ENCODE data around the gene H1-8. TPM values are rescaled to one million over a fixed set of nuclear protein-coding genes. Genes with fewer than 3 reads are reported as not detected.

The H1-8 gene
- total RNA-seq, 2 experiments from 2014 or later, result not detected

DNA sequence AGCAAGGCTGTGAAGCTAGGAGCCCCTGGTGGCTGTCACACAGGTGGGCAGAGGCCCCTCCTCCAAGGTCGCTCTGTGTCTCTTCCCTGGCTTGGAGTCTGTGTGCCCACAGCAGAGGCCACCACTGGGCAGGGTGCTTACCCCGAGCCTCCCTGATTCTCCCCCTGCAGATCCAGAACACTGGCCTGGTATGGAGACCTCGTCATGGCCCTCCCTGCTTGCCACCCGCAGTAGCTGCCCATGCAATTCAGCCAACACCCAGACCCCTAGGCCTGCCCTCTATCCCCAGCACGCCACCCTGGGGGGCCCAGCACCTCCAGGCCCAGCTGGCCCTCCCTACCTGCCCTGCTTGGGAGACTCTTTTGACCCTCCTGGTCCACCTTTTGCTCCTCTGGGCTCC is 20.0 kb upstream of the H1-8 start:
- no peaks in the 10 kb centered on the region for H3K9me3 Mint-ChIP-seq
- H3K36me3 Mint-ChIP-seq, result no peaks in the 10 kb centered on the region

DNA sequence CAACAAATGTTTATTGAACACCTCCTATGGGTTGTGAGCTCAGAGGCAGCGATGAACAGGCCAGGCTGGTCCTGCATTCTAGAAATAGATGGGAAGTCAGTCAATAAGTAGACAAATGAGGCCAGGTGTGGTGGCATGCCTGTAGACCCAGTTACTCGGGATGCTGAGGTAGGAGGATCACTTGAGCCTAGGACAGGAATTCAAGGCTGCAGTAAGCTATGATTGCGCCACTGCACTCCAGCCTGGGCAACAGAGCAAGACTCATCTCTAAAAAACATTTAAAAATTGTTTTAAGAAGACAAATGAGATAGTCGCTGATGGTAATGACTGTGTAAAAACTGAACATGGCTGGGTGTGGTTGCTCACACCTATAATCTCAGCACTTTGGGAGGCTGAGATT is 18.9 kb upstream of the H1-8 start:
- DNase-seq, result no peak
- Mint-ChIP-seq H3K27ac (no peak overlapping the region), H3K4me1 (no peaks in the 10 kb centered on the region), H3K27me3 (no peaks in the 10 kb centered on the region), H3K36me3 (no peaks in the 10 kb centered on the region), H3K9me3 (no peaks in the 10 kb centered on the region), H3K4me3 (no peak overlapping the region)

More for the DNA sequence above, 20.0 kb upstream of the H1-8 start:
- H3K27me3 Mint-ChIP-seq, result no peaks in the 10 kb centered on the region
- no peaks in the 10 kb centered on the region for H3K4me1 Mint-ChIP-seq
- DNase-seq, result no peak
- no peak overlapping the region for H3K4me3 Mint-ChIP-seq
- no peak overlapping the region for H3K27ac Mint-ChIP-seq

DNA sequence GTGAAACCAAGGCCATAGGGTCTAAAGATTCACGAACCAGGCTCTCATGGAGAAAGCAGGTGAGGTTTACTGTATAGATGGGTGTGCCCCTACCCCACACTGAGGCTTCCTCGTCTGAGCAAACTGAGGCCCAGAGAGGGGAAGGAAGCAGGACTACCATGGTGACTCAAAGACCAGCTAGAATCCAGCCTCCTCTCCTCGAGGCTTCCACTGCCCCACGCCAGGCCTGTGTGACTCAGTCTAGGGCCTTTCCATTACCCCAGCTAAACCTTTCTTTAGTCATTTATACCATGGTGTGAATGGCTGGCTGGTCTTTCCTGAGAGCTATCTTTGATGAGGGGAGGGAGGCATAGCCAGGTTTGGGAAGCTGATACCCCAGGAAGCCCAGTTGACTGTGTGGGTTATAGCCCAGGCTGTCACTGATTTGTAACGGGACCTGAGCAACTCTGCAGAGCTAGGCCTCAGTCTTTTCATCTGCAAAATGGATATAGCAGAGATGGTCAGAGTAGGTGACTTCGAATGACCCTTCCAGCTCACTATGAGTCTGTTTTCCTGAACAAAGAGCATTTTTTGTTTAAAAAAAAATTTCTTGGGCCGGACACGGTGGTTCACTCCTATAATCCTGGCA is 17.5 kb upstream of the H1-8 start:
- no peaks in the 10 kb centered on the region for H3K36me3 Mint-ChIP-seq
- no peaks in the 10 kb centered on the region for H3K27me3 Mint-ChIP-seq
- no peaks in the 10 kb centered on the region for H3K4me1 Mint-ChIP-seq
- DNase-seq, result no peak
- no peak overlapping the region for H3K27ac Mint-ChIP-seq
- H3K9me3 Mint-ChIP-seq, result no peaks in the 10 kb centered on the region
- H3K4me3 Mint-ChIP-seq, result no peak overlapping the region

DNA sequence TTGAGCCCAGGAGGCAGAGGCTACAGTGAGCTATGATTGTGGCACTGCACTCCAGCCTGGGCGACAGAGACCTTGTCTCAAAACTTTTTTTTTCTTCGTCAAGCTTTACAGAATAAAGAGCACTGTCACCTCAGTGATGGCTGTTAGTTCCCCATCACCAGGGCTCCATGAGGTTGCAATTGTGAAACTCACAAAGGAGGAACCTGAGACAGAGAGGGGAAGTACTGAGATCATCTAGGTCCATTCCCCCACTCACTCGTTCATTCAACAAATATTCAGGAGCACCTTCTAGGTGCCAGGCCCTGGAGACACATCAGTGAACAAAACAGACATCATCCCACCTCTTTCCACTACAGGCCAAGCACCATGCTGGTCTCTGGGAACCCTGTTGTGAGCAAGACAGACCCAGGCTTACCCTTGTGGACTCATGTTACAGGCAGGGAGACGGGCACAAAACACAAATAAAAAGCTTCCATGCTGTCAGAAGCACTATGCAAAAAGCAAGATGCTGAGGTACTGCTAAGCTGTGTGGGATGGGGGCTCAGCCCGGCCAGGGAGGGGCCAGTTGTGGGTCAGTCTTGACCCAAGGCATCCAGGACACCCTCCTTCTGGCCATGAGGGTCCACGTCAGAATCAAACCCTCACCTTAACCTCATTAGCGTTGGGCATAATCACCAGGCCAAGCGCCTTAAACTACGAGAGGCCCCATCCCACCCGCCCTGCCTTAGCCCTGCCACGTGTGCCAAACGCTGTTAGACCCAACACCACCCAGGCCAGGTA is 16.7 kb upstream of the H1-8 start:
- Mint-ChIP-seq H3K36me3 (no peaks in the 10 kb centered on the region), H3K4me3 (no peak overlapping the region), H3K9me3 (no peaks in the 10 kb centered on the region), H3K27ac (no peak overlapping the region), H3K4me1 (no peaks in the 10 kb centered on the region), H3K27me3 (no peaks in the 10 kb centered on the region)
- DNase-seq, result no peak

DNA sequence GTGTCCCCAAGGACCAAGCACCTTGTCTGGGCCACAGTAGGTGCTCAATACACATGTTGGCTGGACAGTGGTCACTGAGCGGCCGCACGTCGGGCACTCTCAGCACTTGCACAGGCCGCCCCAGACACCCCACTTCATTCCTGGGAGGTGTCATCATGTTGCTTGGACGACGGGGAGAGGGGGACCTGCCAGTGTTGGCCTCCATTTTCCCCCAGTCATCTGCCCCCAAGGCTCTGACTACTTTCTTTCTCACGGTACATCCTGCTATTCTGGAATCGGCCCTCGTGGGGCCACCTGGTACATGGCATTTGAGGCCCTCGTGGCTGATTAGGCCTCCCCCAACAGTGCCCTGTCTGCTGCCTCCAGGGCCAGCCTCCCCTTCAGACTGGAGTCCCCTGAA is 15.7 kb upstream of the H1-8 start:
- no peak for DNase-seq
- Mint-ChIP-seq H3K4me1 (no peaks in the 10 kb centered on the region), H3K9me3 (no peaks in the 10 kb centered on the region), H3K27me3 (no peaks in the 10 kb centered on the region), H3K4me3 (no peak overlapping the region), H3K36me3 (no peaks in the 10 kb centered on the region), H3K27ac (no peak overlapping the region)

DNA sequence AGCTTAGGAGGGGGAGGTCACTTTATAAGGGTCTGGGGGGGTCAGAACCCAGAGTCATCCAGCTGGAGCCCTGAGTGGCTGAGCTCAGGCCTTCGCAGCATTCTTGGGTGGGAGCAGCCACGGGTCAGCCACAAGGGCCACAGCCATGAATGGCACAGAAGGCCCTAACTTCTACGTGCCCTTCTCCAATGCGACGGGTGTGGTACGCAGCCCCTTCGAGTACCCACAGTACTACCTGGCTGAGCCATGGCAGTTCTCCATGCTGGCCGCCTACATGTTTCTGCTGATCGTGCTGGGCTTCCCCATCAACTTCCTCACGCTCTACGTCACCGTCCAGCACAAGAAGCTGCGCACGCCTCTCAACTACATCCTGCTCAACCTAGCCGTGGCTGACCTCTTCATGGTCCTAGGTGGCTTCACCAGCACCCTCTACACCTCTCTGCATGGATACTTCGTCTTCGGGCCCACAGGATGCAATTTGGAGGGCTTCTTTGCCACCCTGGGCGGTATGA is 14.3 kb upstream of the H1-8 start, which contains the start of gene RHO:
TSS of gene RHO (plus strand) at position 51 of the 512 bp plus-strand sequence. CDS start at position 146, 95 bp downstream.
- Mint-ChIP-seq H3K9me3 (no peaks in the 10 kb centered on the region), H3K27me3 (no peaks in the 10 kb centered on the region), H3K36me3 (no peaks in the 10 kb centered on the region), H3K27ac (no peak within 1 kb of the TSS), H3K4me1 (no peaks in the 10 kb centered on the region), H3K4me3 (no peak within 1 kb of the TSS)
- no peak for DNase-seq

DNA sequence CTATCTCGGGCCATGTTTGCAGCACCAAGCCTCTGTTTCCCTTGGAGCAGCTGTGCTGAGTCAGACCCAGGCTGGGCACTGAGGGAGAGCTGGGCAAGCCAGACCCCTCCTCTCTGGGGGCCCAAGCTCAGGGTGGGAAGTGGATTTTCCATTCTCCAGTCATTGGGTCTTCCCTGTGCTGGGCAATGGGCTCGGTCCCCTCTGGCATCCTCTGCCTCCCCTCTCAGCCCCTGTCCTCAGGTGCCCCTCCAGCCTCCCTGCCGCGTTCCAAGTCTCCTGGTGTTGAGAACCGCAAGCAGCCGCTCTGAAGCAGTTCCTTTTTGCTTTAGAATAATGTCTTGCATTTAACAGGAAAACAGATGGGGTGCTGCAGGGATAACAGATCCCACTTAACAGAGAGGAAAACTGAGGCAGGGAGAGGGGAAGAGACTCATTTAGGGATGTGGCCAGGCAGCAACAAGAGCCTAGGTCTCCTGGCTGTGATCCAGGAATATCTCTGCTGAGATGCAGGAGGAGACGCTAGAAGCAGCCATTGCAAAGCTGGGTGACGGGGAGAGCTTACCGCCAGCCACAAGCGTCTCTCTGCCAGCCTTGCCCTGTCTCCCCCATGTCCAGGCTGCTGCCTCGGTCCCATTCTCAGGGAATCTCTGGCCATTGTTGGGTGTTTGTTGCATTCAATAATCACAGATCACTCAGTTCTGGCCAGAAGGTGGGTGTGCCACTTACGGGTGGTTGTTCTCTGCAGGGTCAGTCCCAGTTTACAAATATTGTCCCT is 13.4 kb upstream of the H1-8 start:
- Mint-ChIP-seq H3K4me1 (peaks cover under 1% of the 10 kb centered on the region), H3K27me3 (no peaks in the 10 kb centered on the region), H3K4me3 (no peak overlapping the region), H3K27ac (no peak overlapping the region), H3K9me3 (no peaks in the 10 kb centered on the region), H3K36me3 (no peaks in the 10 kb centered on the region)
- no peak for DNase-seq

DNA sequence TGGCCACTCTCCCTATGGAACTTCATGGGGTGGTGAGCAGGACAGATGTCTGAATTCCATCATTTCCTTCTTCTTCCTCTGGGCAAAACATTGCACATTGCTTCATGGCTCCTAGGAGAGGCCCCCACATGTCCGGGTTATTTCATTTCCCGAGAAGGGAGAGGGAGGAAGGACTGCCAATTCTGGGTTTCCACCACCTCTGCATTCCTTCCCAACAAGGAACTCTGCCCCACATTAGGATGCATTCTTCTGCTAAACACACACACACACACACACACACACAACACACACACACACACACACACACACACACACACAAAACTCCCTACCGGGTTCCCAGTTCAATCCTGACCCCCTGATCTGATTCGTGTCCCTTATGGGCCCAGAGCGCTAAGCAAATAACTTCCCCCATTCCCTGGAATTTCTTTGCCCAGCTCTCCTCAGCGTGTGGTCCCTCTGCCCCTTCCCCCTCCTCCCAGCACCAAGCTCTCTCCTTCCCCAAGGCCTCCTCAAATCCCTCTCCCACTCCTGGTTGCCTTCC is 12.7 kb upstream of the H1-8 start:
- no peak for DNase-seq
- Mint-ChIP-seq H3K4me3 (no peak overlapping the region), H3K9me3 (no peaks in the 10 kb centered on the region), H3K36me3 (no peaks in the 10 kb centered on the region), H3K4me1 (peaks cover 3% of the 10 kb centered on the region), H3K27me3 (no peaks in the 10 kb centered on the region), H3K27ac (no peak overlapping the region)

DNA sequence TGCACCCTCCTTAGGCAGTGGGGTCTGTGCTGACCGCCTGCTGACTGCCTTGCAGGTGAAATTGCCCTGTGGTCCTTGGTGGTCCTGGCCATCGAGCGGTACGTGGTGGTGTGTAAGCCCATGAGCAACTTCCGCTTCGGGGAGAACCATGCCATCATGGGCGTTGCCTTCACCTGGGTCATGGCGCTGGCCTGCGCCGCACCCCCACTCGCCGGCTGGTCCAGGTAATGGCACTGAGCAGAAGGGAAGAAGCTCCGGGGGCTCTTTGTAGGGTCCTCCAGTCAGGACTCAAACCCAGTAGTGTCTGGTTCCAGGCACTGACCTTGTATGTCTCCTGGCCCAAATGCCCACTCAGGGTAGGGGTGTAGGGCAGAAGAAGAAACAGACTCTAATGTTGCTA is 12.2 kb upstream of the H1-8 start:
- Mint-ChIP-seq H3K4me1 (peaks cover 3% of the 10 kb centered on the region), H3K4me3 (no peak overlapping the region), H3K9me3 (no peaks in the 10 kb centered on the region), H3K36me3 (no peaks in the 10 kb centered on the region), H3K27me3 (no peaks in the 10 kb centered on the region), H3K27ac (no peak overlapping the region)
- no peak for DNase-seq

DNA sequence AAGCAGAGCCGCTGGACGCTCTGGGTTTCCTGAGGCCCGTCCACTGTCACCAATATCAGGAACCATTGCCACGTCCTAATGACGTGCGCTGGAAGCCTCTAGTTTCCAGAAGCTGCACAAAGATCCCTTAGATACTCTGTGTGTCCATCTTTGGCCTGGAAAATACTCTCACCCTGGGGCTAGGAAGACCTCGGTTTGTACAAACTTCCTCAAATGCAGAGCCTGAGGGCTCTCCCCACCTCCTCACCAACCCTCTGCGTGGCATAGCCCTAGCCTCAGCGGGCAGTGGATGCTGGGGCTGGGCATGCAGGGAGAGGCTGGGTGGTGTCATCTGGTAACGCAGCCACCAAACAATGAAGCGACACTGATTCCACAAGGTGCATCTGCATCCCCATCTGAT is 11.3 kb upstream of the H1-8 start:
- Mint-ChIP-seq H3K27me3 (no peaks in the 10 kb centered on the region), H3K9me3 (no peaks in the 10 kb centered on the region), H3K4me1 (peaks cover 3% of the 10 kb centered on the region), H3K36me3 (no peaks in the 10 kb centered on the region), H3K27ac (no peak overlapping the region), H3K4me3 (no peak overlapping the region)
- no peak for DNase-seq

DNA sequence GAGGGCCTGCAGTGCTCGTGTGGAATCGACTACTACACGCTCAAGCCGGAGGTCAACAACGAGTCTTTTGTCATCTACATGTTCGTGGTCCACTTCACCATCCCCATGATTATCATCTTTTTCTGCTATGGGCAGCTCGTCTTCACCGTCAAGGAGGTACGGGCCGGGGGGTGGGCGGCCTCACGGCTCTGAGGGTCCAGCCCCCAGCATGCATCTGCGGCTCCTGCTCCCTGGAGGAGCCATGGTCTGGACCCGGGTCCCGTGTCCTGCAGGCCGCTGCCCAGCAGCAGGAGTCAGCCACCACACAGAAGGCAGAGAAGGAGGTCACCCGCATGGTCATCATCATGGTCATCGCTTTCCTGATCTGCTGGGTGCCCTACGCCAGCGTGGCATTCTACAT is 10.7 kb upstream of the H1-8 start:
- no peaks in the 10 kb centered on the region for H3K36me3 Mint-ChIP-seq
- H3K4me3 Mint-ChIP-seq, result no peak overlapping the region
- DNase-seq, result no peak
- no peaks in the 10 kb centered on the region for H3K27me3 Mint-ChIP-seq
- peaks cover 3% of the 10 kb centered on the region for H3K4me1 Mint-ChIP-seq
- no peaks in the 10 kb centered on the region for H3K9me3 Mint-ChIP-seq
- H3K27ac Mint-ChIP-seq, result no peak overlapping the region

DNA sequence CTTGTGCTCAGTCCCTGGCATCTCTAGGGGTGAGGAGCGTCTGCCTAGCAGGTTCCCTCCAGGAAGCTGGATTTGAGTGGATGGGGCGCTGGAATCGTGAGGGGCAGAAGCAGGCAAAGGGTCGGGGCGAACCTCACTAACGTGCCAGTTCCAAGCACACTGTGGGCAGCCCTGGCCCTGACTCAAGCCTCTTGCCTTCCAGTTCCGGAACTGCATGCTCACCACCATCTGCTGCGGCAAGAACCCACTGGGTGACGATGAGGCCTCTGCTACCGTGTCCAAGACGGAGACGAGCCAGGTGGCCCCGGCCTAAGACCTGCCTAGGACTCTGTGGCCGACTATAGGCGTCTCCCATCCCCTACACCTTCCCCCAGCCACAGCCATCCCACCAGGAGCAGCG is 9.6 kb upstream of the H1-8 start:
- no peak for DNase-seq
- no peaks in the 10 kb centered on the region for H3K9me3 Mint-ChIP-seq
- H3K36me3 Mint-ChIP-seq, result no peaks in the 10 kb centered on the region
- peaks cover 3% of the 10 kb centered on the region for H3K4me1 Mint-ChIP-seq
- no peak overlapping the region for H3K4me3 Mint-ChIP-seq
- H3K27me3 Mint-ChIP-seq, result no peaks in the 10 kb centered on the region
- H3K27ac Mint-ChIP-seq, result no peak overlapping the region

DNA sequence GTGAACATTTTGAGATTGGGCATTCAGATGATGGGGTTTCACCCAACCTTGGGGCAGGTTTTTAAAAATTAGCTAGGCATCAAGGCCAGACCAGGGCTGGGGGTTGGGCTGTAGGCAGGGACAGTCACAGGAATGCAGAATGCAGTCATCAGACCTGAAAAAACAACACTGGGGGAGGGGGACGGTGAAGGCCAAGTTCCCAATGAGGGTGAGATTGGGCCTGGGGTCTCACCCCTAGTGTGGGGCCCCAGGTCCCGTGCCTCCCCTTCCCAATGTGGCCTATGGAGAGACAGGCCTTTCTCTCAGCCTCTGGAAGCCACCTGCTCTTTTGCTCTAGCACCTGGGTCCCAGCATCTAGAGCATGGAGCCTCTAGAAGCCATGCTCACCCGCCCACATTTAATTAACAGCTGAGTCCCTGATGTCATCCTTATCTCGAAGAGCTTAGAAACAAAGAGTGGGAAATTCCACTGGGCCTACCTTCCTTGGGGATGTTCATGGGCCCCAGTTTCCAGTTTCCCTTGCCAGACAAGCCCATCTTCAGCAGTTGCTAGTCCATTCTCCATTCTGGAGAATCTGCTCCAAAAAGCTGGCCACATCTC is 8.4 kb upstream of the H1-8 start:
- Mint-ChIP-seq H3K27ac (no peak overlapping the region), H3K4me3 (no peak overlapping the region), H3K36me3 (no peaks in the 10 kb centered on the region), H3K9me3 (no peaks in the 10 kb centered on the region), H3K27me3 (no peaks in the 10 kb centered on the region), H3K4me1 (peaks cover 3% of the 10 kb centered on the region)
- DNase-seq, result no peak

DNA sequence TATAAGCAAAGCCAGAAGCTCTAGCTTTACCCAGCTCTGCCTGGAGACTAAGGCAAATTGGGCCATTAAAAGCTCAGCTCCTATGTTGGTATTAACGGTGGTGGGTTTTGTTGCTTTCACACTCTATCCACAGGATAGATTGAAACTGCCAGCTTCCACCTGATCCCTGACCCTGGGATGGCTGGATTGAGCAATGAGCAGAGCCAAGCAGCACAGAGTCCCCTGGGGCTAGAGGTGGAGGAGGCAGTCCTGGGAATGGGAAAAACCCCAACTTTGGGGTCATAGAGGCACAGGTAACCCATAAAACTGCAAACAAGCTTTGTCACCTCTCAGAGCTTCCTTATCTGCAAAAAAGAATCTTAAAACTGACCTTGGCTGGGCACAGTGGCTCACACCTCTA is 7.9 kb upstream of the H1-8 start:
- peaks cover 3% of the 10 kb centered on the region for H3K4me1 Mint-ChIP-seq
- no peaks in the 10 kb centered on the region for H3K36me3 Mint-ChIP-seq
- H3K9me3 Mint-ChIP-seq, result no peaks in the 10 kb centered on the region
- H3K27ac Mint-ChIP-seq, result no peak overlapping the region
- no peaks in the 10 kb centered on the region for H3K27me3 Mint-ChIP-seq
- H3K4me3 Mint-ChIP-seq, result no peak overlapping the region
- no peak for DNase-seq

DNA sequence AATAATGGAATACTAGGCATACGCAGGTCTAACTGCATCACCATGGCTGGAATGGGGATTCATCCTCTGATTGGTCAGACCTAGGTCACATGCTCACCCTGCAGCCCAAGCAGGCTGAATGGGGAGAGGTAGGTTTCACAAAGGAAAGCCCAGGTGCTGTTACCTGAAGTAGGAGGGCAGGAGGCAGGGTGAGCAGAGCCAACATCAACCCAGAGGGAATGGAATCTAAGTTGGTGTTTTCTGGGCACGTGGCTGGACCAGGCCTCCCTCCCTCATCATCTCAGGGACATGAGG is 6.7 kb upstream of the H1-8 start:
- Mint-ChIP-seq H3K27me3 (no peaks in the 10 kb centered on the region), H3K36me3 (no peaks in the 10 kb centered on the region), H3K4me1 (peaks cover 3% of the 10 kb centered on the region), H3K27ac (no peak overlapping the region), H3K9me3 (no peaks in the 10 kb centered on the region), H3K4me3 (no peak overlapping the region)
- no peak for DNase-seq
